Measurements from ENCODE around the gene CCDC85C. TPM values are rescaled to one million over a fixed set of nuclear protein-coding genes. Genes with fewer than 3 reads are reported as not detected.
A peak's percentile ranks its signal among the peaks of the same experiment; 100 is the strongest.

CCDC85C gene
- total and polyA plus RNA-seq, 3 donors from 2014 or later: 25.6 to 28.3 (median 26.4) TPM

DNA sequence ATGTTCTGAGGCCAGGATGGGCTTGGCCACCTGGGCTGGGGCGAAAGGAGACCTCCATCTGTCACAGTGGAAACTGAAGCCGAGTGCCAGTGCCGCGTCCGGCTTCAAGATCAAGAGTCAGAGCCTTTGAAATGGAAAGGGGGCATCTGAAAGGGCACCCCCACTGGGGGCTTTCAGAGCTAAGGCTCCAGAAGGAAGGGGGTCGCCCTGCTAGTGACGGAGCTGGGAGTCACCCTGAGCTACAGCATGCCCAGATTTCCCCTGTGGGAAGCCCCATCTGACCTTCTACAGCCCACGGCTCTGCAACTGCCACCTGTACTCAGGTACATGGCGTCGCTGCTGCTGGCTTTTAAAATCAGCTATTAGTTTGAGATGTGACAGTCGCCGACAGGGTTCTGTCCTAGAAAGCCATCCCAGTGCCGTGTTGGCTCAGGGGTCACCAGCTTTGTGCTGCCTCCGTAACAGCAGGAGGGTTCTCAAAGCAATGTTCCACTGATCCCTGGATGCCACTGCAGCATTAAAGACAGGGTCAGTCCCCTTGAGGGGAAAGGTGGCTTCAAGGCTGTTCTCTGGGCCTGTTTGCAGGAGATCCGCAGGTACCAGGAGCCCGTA lies 91.3 kb downstream of the CCDC85C start:
- 74 to 87% methylated on average over 15 to 16 of the region's 16 CpGs for WGBS, 2 donors
- intact Hi-C loops (cut with DNase I; ENCODE audit: low total_unique reads): no loop called here
- no peak for DNase-seq
- Histone ChIP-seq H3K4me1 (peaks cover 36% of the 10 kb centered on the region), H3K27me3 (no peaks in the 10 kb centered on the region), H3K4me3 (no peak overlapping the region), H3K9me3 (no peaks in the 10 kb centered on the region), H3K36me3 (ENCODE audit: low read depth, missing control alignments) (no peaks in the 10 kb centered on the region), H3K27ac (peak overlapping the region; percentile 42 to 85)
- TF ChIP-seq POLR2A (IDR thresholded peaks at IDR 0.05): no peak
- TF ChIP-seq, protein P1, sequence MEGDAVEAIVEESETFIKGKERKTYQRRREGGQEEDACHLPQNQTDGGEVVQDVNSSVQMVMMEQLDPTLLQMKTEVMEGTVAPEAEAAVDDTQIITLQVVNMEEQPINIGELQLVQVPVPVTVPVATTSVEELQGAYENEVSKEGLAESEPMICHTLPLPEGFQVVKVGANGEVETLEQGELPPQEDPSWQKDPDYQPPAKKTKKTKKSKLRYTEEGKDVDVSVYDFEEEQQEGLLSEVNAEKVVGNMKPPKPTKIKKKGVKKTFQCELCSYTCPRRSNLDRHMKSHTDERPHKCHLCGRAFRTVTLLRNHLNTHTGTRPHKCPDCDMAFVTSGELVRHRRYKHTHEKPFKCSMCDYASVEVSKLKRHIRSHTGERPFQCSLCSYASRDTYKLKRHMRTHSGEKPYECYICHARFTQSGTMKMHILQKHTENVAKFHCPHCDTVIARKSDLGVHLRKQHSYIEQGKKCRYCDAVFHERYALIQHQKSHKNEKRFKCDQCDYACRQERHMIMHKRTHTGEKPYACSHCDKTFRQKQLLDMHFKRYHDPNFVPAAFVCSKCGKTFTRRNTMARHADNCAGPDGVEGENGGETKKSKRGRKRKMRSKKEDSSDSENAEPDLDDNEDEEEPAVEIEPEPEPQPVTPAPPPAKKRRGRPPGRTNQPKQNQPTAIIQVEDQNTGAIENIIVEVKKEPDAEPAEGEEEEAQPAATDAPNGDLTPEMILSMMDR (IDR thresholded peaks at IDR 0.05): no peak

DNA sequence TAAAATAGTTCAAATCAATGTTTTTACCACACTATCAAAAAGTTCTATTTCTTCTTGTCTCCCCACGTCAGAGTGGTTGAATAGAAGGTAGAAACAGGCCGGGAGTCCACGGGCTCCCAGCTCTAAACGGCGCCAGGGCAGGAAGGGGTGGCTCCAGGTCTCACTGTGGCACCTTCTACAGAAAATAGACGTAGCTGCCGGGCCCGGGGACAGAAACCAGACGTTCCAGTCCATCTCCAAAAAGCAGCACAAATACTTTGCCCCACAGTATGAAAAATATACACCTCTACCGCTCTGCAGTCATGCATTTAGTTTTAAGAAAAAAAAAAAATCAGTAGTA lies 91.9 kb downstream of the CCDC85C start:
- peaks cover 36% of the 10 kb centered on the region for H3K4me1 ChIP-seq
- no peaks in the 10 kb centered on the region for H3K9me3 ChIP-seq
- intact Hi-C loops (cut with DNase I; ENCODE audit: low total_unique reads): no loop called here
- H3K27me3 ChIP-seq: no peaks in the 10 kb centered on the region
- H3K36me3 ChIP-seq (ENCODE audit: low read depth, missing control alignments): no peaks in the 10 kb centered on the region
- H3K27ac ChIP-seq: peak overlapping the region; percentile 42 to 85
- DNase-seq: peak; percentile 53
- H3K4me3 ChIP-seq: no peak overlapping the region
- TF ChIP-seq, protein P1 (IDR thresholded peaks at IDR 0.05): no peak
- TF ChIP-seq POLR2A (IDR thresholded peaks at IDR 0.05): no peak
- WGBS, 2 donors: 42 to 76% methylated on average over 10 of the region's 10 CpGs

DNA sequence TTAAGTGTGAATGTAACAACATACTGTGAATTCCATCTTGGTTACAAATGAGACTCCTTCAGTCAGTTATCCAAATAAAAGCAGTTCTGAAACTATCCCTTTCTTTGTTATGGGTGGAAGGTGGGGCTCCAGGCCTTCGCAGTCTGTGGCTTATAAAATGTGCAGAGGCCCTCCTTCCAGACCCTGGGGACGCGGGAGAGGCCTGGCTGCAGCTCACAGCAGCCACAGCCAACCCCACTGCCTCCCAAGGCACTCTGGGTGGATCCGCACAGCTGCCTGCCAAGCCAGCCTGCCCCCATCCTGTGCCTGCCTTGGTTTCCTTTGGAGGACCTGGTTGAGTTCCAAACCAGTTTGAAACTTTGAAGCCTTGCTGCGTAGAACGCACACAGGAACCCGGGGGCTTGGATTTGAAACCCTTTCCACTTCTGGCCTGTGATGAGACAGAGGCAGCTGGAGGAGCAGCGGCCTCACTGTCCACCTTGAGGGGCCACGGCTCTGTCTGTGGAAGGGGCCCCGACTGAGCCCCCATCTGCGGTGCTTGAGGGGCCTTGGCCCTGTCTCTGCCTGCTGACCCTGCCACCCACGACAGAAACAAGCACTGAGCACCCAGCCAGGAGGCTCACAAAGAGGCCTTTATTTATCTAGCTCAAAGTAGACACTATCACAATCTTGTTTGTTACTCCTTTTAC lies 92.4 kb downstream of the CCDC85C start:
- H3K4me1 ChIP-seq: peaks cover 36% of the 10 kb centered on the region
- no peak overlapping the region for H3K4me3 ChIP-seq
- TF ChIP-seq, protein P1 (IDR thresholded peaks at IDR 0.05): no peak
- no peak for TF ChIP-seq POLR2A (IDR thresholded peaks at IDR 0.05)
- H3K27ac ChIP-seq: peak overlapping the region; percentile 42 to 85
- no peaks in the 10 kb centered on the region for H3K27me3 ChIP-seq
- H3K9me3 ChIP-seq: no peaks in the 10 kb centered on the region
- H3K36me3 ChIP-seq (ENCODE audit: low read depth, missing control alignments): no peaks in the 10 kb centered on the region
- intact Hi-C loops (cut with DNase I; ENCODE audit: low total_unique reads): no loop called here
- peak; percentile 83 for DNase-seq
- WGBS, 2 donors: 25 to 48% methylated on average over 12 of the region's 12 CpGs

DNA sequence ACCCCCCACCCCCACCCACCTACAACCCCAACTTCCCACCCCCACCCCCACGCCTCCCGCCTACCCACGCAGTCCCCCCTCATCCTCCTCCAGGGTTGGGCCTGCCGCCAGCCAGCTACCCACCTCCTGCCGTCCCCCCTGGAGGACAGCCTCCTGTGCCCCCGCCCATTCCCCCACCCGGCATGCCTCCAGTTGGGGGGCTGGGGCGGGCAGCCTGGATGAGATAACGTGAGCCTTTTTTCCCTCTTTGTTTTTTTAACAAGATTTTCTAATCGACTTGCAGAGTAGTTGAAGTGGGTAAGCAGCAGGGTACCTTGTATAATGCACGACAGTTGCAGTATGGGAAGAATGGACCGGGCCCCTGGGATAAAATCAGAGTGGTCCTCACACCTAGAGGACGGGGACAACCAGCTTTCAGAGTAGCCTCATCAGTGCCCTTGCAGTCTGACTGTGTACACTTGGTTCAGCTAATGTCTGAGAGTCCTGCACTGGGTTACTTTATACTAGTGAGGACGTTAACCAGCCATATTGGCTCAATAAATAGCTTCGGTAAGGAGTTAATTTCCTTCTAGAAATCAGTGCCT lies 93.4 kb downstream of the CCDC85C start:
- H3K9me3 ChIP-seq: no peaks in the 10 kb centered on the region
- intact Hi-C loops (cut with DNase I; ENCODE audit: low total_unique reads): no loop called here
- no peaks in the 10 kb centered on the region for H3K36me3 ChIP-seq (ENCODE audit: low read depth, missing control alignments)
- H3K27me3 ChIP-seq: no peaks in the 10 kb centered on the region
- H3K4me1 ChIP-seq: peaks cover 33% of the 10 kb centered on the region
- no peak for DNase-seq
- WGBS, 2 donors: 52 to 73% methylated on average over 10 to 15 of the region's 15 CpGs
- H3K27ac ChIP-seq: peak overlapping the region; percentile 42 to 85
- TF ChIP-seq POLR2A (IDR thresholded peaks at IDR 0.05): no peak
- TF ChIP-seq, protein P1 (IDR thresholded peaks at IDR 0.05): no peak
- H3K4me3 ChIP-seq: no peak overlapping the region

All from testis (tissue), 3 donors.